Measurements from ENCODE around the gene TRIM52.

DNA sequence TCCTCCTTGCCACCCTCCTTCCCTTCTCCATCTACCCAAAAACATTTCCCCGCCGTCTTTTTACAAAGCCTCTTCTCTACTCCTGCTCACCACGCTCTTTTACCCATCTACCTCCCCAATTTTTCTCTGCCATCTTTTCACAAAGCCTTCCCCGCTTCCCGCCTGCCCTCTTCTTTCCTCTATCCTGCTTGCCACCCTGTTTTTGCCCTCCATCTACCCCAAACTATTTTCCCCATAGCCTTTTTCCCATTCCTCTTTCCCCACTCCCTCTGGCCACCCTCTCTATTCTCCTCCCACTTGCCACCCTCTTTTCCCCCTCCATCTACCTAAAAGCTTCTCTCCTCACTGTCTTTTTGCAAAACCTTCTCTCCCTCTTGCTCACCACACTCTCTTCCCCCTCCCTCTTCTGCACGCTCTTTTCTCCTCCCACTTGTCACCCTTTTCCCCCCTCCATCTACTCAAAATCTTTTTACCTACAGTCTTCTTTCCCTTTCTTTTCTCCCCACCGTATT is 19.4 kb upstream of the TRIM52 start:
- TF ChIP-seq, protein P1, sequence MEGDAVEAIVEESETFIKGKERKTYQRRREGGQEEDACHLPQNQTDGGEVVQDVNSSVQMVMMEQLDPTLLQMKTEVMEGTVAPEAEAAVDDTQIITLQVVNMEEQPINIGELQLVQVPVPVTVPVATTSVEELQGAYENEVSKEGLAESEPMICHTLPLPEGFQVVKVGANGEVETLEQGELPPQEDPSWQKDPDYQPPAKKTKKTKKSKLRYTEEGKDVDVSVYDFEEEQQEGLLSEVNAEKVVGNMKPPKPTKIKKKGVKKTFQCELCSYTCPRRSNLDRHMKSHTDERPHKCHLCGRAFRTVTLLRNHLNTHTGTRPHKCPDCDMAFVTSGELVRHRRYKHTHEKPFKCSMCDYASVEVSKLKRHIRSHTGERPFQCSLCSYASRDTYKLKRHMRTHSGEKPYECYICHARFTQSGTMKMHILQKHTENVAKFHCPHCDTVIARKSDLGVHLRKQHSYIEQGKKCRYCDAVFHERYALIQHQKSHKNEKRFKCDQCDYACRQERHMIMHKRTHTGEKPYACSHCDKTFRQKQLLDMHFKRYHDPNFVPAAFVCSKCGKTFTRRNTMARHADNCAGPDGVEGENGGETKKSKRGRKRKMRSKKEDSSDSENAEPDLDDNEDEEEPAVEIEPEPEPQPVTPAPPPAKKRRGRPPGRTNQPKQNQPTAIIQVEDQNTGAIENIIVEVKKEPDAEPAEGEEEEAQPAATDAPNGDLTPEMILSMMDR (IDR thresholded peaks at IDR 0.05; ENCODE audit: insufficient read depth, low read length, poor library complexity, severe bottlenecking) = no peak
- TF ChIP-seq EZH2phosphoT487 (conservative IDR thresholded peaks at IDR 0.05; ENCODE audit: low read length) = no peak
